HL-60 (cell line): Measurements from ENCODE around the gene PLPPR5.

Source experiments
- CTCF ChIP-seq: IDR thresholded peaks from one replicate; pipeline ENCODE4 v1.5.1; 2011; ENCODE audit warnings: low read length, control low read depth, inconsistent platforms; ENCODE audit not compliant: insufficient read depth
- POLR2AphosphoS5 ChIP-seq: IDR thresholded peaks from 2 replicates; pipeline ENCODE4 v1.6.1; 2012; ENCODE audit warnings: low read depth

- TF ChIP-seq CTCF, result no peak
- no peak for TF ChIP-seq POLR2AphosphoS5
These were observed 6.0 kb upstream of the PLPPR5 start for GRCh38 chr1:99010679-99011078.
